Measurements from ENCODE around the gene IER5.

DNA sequence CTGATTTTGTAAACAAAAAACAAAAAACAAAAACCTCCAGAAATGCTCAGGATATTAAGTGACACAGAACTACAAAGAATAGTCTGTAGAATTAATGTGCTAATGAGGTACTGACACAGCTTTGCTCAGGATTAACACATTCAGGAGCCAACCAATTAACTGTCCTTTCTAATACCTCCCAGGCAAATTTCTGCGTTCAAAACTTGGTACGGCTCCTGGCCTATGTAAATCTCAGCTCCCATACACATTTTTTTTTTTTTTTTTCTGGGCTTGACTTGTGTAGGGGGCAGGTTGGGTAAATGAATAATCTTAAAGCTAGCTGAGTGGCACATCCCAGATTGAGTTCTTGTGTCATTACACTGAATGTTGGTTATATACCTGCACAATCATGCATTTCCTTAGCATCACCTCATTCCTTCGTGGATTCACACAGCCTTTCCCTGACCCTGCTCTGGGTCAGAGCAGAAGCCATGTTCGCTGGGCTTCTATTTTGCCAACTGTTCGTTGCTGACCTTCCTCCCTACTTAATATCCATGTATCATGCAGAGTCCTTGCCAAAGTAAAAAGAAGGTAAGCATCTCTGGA lies 12.6 kb upstream of the IER5 start:
- TF ChIP-seq, protein P1, sequence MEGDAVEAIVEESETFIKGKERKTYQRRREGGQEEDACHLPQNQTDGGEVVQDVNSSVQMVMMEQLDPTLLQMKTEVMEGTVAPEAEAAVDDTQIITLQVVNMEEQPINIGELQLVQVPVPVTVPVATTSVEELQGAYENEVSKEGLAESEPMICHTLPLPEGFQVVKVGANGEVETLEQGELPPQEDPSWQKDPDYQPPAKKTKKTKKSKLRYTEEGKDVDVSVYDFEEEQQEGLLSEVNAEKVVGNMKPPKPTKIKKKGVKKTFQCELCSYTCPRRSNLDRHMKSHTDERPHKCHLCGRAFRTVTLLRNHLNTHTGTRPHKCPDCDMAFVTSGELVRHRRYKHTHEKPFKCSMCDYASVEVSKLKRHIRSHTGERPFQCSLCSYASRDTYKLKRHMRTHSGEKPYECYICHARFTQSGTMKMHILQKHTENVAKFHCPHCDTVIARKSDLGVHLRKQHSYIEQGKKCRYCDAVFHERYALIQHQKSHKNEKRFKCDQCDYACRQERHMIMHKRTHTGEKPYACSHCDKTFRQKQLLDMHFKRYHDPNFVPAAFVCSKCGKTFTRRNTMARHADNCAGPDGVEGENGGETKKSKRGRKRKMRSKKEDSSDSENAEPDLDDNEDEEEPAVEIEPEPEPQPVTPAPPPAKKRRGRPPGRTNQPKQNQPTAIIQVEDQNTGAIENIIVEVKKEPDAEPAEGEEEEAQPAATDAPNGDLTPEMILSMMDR (IDR thresholded peaks at IDR 0.05): no peak
- TF ChIP-seq POLR2A (IDR thresholded peaks at IDR 0.05): no peak

Data from thyroid gland (tissue), 4 donors.